Measurements from ENCODE around the gene XPC. TPM values are rescaled to one million over a fixed set of nuclear protein-coding genes. Genes with fewer than 3 reads are reported as not detected.
"Not testable (repeated sequence)": the region's sequence is repeated elsewhere in the genome, so short reads cannot be mapped to it uniquely, and the experiment has no call there.

XPC gene
- 10 to 100 TPM; 15.1 to 19.5 (median 16.8) TPM for total RNA-seq
- polyA plus RNA-seq = 1 to 10 TPM; 5.3 to 8.4 (median 6.2) TPM
- long read RNA-seq, donor 1, transcript XPC-201 (16 exons, 3,832 nt) = major isoform, 5 of 10 reads
- long read RNA-seq, donor 1, partial matches to known transcripts = 5 of 10 reads
- long read RNA-seq, donor 1, other reads (novel, unspliced or antisense) = 0 of 10 reads
- long read RNA-seq, donor 2, transcript XPC-201 (16 exons, 3,832 nt) = major isoform, 8 of 33 reads
- long read RNA-seq, donor 2, partial matches to known transcripts = 21 of 33 reads
- long read RNA-seq, donor 2, other reads (novel, unspliced or antisense) = 4 of 33 reads

GRCh38 chr3:14178247-14179113 lies at the start of gene XPC, which contains the start of gene LSM3:
Gene XPC, minus strand, starts transcription at chr3:14178601. Its CDS starts 33 bp downstream, at chr3:14178568.
Gene LSM3, plus strand, starts transcription at chr3:14178817. Its CDS starts 44 bp downstream, at chr3:14178861.
- peaks cover 18% of the 10 kb centered on the region for H3K4me1 ChIP-seq
- 0 to 1% (median 0%) methylated on average over 62 to 78 of the region's 78 CpGs for WGBS, 3 donors
- intact Hi-C loops (cut with DNase I) = loop anchor here (2.0 to 5.0 kb wide), 3 partner anchors 36 to 54 kb away; partner anchors contain the start of genes TMEM43 (in 2 of the 2) and CHCHD4 (in 1 of the 2)
- no peaks in the 10 kb centered on the region for H3K27me3 ChIP-seq (ENCODE audit: insufficient read depth in 3 of 3, low read length in 2 of 3)
- ATAC-seq = peak; percentile 98 to 100 (median 98)
- no peaks in the 10 kb centered on the region for H3K9me3 ChIP-seq
- H3K36me3 ChIP-seq (ENCODE audit: insufficient read depth in 1 of 2, low read depth in 1 of 2) = peaks cover 0 to 23% of the 10 kb centered on the region in 2 donors
- peak within 1 kb of the TSS; percentile 91 for H3K4me3 ChIP-seq
- TF ChIP-seq CTCF (IDR thresholded peaks at IDR 0.05) = no peak
- peak; percentile 97 to 98 for DNase-seq
- H3K27ac ChIP-seq = peak within 1 kb of the TSS; percentile 96

GRCh38 chr3:14227856-14228255 lies 49.5 kb upstream of the XPC start:
- no peak for TF ChIP-seq CTCF (IDR thresholded peaks at IDR 0.05)
- ATAC-seq (no peak), DNase-seq (no peak)
- intact Hi-C loops (cut with DNase I) = no loop called here
- 0 to 96% (median 45%) methylated on average over 1 of the region's 1 CpG for WGBS, 3 donors
- Histone ChIP-seq H3K27me3 (ENCODE audit: insufficient read depth in 3 of 3, low read length in 2 of 3) (no peaks in the 10 kb centered on the region), H3K27ac (no peak overlapping the region), H3K4me1 (no peaks in the 10 kb centered on the region), H3K4me3 (no peak overlapping the region), H3K36me3 (ENCODE audit: insufficient read depth in 1 of 2, low read depth in 1 of 2) (no peaks in the 10 kb centered on the region), H3K9me3 (no peaks in the 10 kb centered on the region)

GRCh38 chr3:14226351-14226750 lies 48.0 kb upstream of the XPC start:
- DNase-seq; intact Hi-C loops (cut with DNase I); H3K9me3 ChIP-seq; H3K27ac ChIP-seq; H3K4me3 ChIP-seq; ATAC-seq; H3K4me1 ChIP-seq; H3K27me3 ChIP-seq (ENCODE audit: insufficient read depth in 3 of 3, low read length in 2 of 3); H3K36me3 ChIP-seq (ENCODE audit: insufficient read depth in 1 of 2, low read depth in 1 of 2): not testable (repeated sequence)
- WGBS, 3 donors = 74 to 82% (median 80%) methylated on average over 3 of the region's 3 CpGs

- Histone ChIP-seq H3K9me3 (peaks cover 7% of the 10 kb centered on the region), H3K4me3 (no peak overlapping the region), H3K36me3 (ENCODE audit: insufficient read depth in 1 of 2, low read depth in 1 of 2) (no peaks in the 10 kb centered on the region), H3K27me3 (ENCODE audit: insufficient read depth in 3 of 3, low read length in 2 of 3) (no peaks in the 10 kb centered on the region), H3K27ac (no peak overlapping the region), H3K4me1 (no peaks in the 10 kb centered on the region)
- DNase-seq (no peak), ATAC-seq (no peak)
- WGBS, 3 donors = 62 to 78% (median 76%) methylated on average over 9 of the region's 9 CpGs
- intact Hi-C loops (cut with DNase I) = no loop called here
- TF ChIP-seq CTCF (IDR thresholded peaks at IDR 0.05) = no peak
Measured at GRCh38 chr3:14225421-14225820, 47.0 kb upstream of the XPC start.

- no peak overlapping the region for H3K4me3 ChIP-seq
- no peak for TF ChIP-seq CTCF (IDR thresholded peaks at IDR 0.05)
- no peaks in the 10 kb centered on the region for H3K27me3 ChIP-seq (ENCODE audit: insufficient read depth in 3 of 3, low read length in 2 of 3)
- ATAC-seq (no peak), DNase-seq (no peak)
- intact Hi-C loops (cut with DNase I) = no loop called here
- H3K9me3 ChIP-seq = peaks cover 7% of the 10 kb centered on the region
- H3K27ac ChIP-seq = no peak overlapping the region
- H3K36me3 ChIP-seq (ENCODE audit: insufficient read depth in 1 of 2, low read depth in 1 of 2) = no peaks in the 10 kb centered on the region
- 75 to 79% (median 77%) methylated on average over 6 of the region's 6 CpGs for WGBS, 3 donors
- no peaks in the 10 kb centered on the region for H3K4me1 ChIP-seq
Measured at GRCh38 chr3:14224895-14225294, 46.5 kb upstream of the XPC start.

Measured in psoas muscle (tissue), 8 donors.